ENCODE measurements around the gene TMEM156. TPM values are rescaled to one million over a fixed set of nuclear protein-coding genes. Genes with fewer than 3 reads are reported as not detected.

TMEM156 gene, protein sequence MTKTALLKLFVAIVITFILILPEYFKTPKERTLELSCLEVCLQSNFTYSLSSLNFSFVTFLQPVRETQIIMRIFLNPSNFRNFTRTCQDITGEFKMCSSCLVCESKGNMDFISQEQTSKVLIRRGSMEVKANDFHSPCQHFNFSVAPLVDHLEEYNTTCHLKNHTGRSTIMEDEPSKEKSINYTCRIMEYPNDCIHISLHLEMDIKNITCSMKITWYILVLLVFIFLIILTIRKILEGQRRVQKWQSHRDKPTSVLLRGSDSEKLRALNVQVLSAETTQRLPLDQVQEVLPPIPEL
- not detected for polyA plus RNA-seq (2013, experiment 1 of 4)
- not detected for polyA plus RNA-seq (2013, experiment 2 of 4)
- not detected for polyA plus RNA-seq (2013, experiment 3 of 4)
- not detected for polyA plus RNA-seq (2013, experiment 4 of 4)

DNA sequence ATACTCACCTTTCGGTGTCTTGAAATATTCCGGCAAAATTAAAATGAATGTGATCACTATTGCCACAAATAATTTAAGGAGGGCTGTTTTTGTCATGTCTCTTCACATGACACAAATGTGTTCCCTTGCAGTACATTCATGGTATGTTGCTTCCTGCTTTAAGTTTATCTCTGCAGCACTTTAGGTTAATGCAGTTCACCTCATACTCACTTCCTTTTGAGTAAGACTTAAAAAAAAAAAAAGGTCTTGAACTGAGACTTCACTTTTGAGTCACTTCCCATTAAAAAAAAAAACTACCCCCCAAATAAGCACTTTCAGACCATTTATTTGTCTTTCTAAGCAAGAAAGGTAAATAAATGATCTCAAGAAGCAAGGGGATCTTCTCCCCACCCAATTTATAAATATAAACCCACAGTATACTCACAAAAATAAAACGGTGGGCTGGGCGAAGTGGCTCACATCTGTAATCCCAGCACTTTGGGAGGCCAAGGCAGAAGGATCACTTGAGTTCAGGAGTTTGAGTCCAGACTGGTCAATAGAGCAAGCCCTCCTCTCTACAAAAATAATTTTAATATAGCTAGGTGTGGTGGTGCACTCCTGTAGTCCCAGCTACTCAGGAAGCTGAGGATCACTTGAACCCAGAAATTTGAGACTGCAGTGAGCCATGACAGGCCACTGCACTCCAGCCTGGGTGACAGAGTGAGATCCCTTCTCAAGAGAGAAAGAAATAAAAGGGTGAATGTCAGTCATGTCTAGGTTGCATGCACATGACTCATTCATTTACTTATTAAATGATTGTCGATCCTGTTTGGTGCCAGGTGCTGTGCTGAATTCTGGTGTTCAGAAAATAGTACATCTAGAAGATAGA, at the start of gene TMEM156:
TSS of gene TMEM156 (minus strand) at position 192 of the 868 bp plus-strand sequence. CDS start at position 96, 96 bp downstream.
- no peaks in the 10 kb centered on the region for H3K36me3 ChIP-seq (ENCODE audit: control insufficient read depth, insufficient read depth, low read length)
- H3K4me3 ChIP-seq (ENCODE audit: insufficient read depth, low read depth, low read length): no peak within 1 kb of the TSS
- no peaks in the 10 kb centered on the region for H3K27me3 ChIP-seq (ENCODE audit: control insufficient read depth, insufficient read depth, low read length, poor library complexity, severe bottlenecking)
- no peak within 1 kb of the TSS for H3K27ac ChIP-seq (ENCODE audit: insufficient read depth, low read depth, low read length, poor library complexity, severe bottlenecking)
- WGBS, 2 experiments: 80 to 95% methylated on average over 3 to 5 of the region's 5 CpGs
- no peaks in the 10 kb centered on the region for H3K4me1 ChIP-seq (ENCODE audit: control insufficient read depth, insufficient read depth, low read length)
- no peaks in the 10 kb centered on the region for H3K9me3 ChIP-seq (ENCODE audit: control insufficient read depth, low read length)

DNA sequence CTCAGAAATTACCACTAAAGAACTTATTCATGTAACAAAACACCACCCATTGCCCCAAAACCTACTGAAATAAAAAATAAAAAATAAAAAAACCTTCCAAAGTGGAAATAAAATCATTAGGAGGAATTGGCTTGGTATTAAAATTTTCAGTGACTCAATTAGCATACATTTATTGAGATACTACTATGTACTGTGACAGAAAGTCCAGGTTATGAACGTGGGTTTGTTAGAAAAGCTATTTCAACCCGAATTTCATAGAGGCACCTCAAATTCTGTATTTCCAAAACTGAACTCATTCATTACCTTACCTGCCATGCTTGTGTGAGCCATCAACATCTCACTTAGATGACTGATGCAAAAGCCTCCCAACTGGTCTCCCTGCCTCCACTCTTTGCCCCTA, 46.6 kb upstream of the TMEM156 start:
- Histone ChIP-seq H3K27ac (ENCODE audit: insufficient read depth, low read depth, low read length, poor library complexity, severe bottlenecking) (no peak overlapping the region), H3K27me3 (ENCODE audit: control insufficient read depth, insufficient read depth, low read length, poor library complexity, severe bottlenecking) (no peaks in the 10 kb centered on the region), H3K4me1 (ENCODE audit: control insufficient read depth, insufficient read depth, low read length) (no peaks in the 10 kb centered on the region), H3K36me3 (ENCODE audit: control insufficient read depth, insufficient read depth, low read length) (peaks cover 3% of the 10 kb centered on the region), H3K9me3 (ENCODE audit: control insufficient read depth, low read length) (no peaks in the 10 kb centered on the region), H3K4me3 (ENCODE audit: insufficient read depth, low read depth, low read length) (no peak overlapping the region)
- 92 to 95% methylated on average over 2 of the region's 2 CpGs for WGBS, 2 experiments

DNA sequence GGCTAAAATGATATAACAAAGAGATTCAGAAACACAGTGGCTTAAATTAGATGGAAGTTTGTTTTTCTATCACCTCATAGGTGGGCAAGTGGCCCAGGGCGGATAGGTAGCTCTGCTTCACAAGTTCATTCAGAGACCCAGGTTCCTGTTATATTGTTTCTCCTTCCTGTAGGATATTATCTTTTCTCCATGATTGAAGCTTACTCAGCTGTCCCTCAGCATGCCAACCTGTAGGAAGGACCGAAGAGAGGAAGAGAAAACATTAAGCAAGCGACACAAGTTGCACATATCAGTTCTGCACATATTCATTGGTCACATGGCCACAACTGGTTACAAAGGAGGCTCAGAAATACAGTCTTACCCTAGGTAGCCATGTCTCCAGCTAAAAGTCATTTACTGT, 36.7 kb upstream of the TMEM156 start:
- Histone ChIP-seq H3K4me1 (ENCODE audit: control insufficient read depth, insufficient read depth, low read length) (no peaks in the 10 kb centered on the region), H3K27me3 (ENCODE audit: control insufficient read depth, insufficient read depth, low read length, poor library complexity, severe bottlenecking) (no peaks in the 10 kb centered on the region), H3K9me3 (ENCODE audit: control insufficient read depth, low read length) (no peaks in the 10 kb centered on the region), H3K4me3 (ENCODE audit: insufficient read depth, low read depth, low read length) (no peak overlapping the region), H3K36me3 (ENCODE audit: control insufficient read depth, insufficient read depth, low read length) (no peaks in the 10 kb centered on the region), H3K27ac (ENCODE audit: insufficient read depth, low read depth, low read length, poor library complexity, severe bottlenecking) (no peak overlapping the region)
- WGBS, 2 experiments: 89 to 90% methylated on average over 3 of the region's 3 CpGs

DNA sequence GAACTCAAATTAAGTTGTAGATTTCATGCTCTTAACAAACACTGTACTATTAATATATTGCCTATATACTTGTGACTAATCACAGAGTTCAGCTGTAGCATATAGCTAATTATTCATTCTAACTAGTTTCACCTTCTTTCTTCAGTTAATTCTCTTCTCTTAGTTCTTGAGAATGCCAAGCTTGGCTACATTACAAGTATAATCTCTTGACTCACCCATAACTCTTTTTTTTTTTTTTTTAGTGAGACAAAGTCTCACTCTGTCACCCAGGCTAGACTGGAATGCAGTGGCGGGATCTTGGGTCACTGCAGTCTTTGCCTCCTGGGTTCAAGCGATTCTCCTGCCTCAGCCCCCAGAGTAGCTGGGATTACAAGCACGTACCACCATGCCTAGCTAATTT, 35.2 kb upstream of the TMEM156 start:
- Histone ChIP-seq H3K9me3 (ENCODE audit: control insufficient read depth, low read length) (no peaks in the 10 kb centered on the region), H3K27me3 (ENCODE audit: control insufficient read depth, insufficient read depth, low read length, poor library complexity, severe bottlenecking) (no peaks in the 10 kb centered on the region), H3K4me1 (ENCODE audit: control insufficient read depth, insufficient read depth, low read length) (peaks cover under 1% of the 10 kb centered on the region), H3K27ac (ENCODE audit: insufficient read depth, low read depth, low read length, poor library complexity, severe bottlenecking) (no peak overlapping the region), H3K4me3 (ENCODE audit: insufficient read depth, low read depth, low read length) (no peak overlapping the region), H3K36me3 (ENCODE audit: control insufficient read depth, insufficient read depth, low read length) (no peaks in the 10 kb centered on the region)
- WGBS, 2 experiments: 85 to 91% methylated on average over 3 of the region's 3 CpGs

DNA sequence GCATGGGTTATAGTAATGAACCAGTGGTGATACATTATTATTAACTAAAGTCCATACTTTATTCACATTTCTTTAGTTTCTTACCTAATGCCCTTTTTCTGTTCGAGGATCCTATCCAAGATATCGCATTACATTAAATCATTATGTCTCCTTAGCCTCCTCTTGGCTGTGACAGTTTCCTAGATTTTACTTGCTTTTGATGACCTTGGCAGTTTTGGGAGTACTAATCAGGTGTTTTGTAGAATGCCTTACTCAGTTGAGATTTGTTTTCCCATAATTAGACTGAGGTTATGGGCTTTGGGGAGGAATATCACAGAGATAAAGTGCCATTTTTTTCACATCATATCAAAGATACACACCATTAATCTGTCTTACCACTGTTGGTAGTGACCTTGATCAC, 34.8 kb upstream of the TMEM156 start:
- no peak overlapping the region for H3K4me3 ChIP-seq (ENCODE audit: insufficient read depth, low read depth, low read length)
- H3K9me3 ChIP-seq (ENCODE audit: control insufficient read depth, low read length): no peaks in the 10 kb centered on the region
- H3K4me1 ChIP-seq (ENCODE audit: control insufficient read depth, insufficient read depth, low read length): peaks cover 2% of the 10 kb centered on the region
- H3K27me3 ChIP-seq (ENCODE audit: control insufficient read depth, insufficient read depth, low read length, poor library complexity, severe bottlenecking): no peaks in the 10 kb centered on the region
- 90 to 100% methylated on average over 2 of the region's 2 CpGs for WGBS, 2 experiments
- no peaks in the 10 kb centered on the region for H3K36me3 ChIP-seq (ENCODE audit: control insufficient read depth, insufficient read depth, low read length)
- H3K27ac ChIP-seq (ENCODE audit: insufficient read depth, low read depth, low read length, poor library complexity, severe bottlenecking): no peak overlapping the region

DNA sequence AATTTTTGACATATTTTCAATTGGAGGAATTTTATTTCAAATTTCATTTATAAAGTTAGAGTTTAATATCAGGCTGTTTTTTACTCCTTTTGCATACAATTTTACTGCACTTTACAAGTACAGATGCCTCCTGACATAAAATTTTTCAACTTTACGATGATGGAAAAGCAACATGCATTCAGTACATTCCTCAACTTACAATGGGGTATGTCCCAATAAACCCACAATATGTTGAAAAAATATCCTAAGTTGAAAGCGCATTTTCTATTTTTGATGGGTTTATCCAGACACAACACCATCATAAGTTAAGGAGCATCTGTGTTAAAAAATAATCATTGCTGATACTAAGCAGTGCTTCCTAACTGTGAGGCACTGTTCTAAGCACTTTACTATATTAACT, 34.2 kb upstream of the TMEM156 start:
- H3K4me3 ChIP-seq (ENCODE audit: insufficient read depth, low read depth, low read length): no peak overlapping the region
- H3K36me3 ChIP-seq (ENCODE audit: control insufficient read depth, insufficient read depth, low read length): no peaks in the 10 kb centered on the region
- H3K4me1 ChIP-seq (ENCODE audit: control insufficient read depth, insufficient read depth, low read length): peaks cover 2% of the 10 kb centered on the region
- H3K27ac ChIP-seq (ENCODE audit: insufficient read depth, low read depth, low read length, poor library complexity, severe bottlenecking): no peak overlapping the region
- H3K9me3 ChIP-seq (ENCODE audit: control insufficient read depth, low read length): no peaks in the 10 kb centered on the region
- no peaks in the 10 kb centered on the region for H3K27me3 ChIP-seq (ENCODE audit: control insufficient read depth, insufficient read depth, low read length, poor library complexity, severe bottlenecking)
- 91 to 97% methylated on average over 2 of the region's 2 CpGs for WGBS, 2 experiments

DNA sequence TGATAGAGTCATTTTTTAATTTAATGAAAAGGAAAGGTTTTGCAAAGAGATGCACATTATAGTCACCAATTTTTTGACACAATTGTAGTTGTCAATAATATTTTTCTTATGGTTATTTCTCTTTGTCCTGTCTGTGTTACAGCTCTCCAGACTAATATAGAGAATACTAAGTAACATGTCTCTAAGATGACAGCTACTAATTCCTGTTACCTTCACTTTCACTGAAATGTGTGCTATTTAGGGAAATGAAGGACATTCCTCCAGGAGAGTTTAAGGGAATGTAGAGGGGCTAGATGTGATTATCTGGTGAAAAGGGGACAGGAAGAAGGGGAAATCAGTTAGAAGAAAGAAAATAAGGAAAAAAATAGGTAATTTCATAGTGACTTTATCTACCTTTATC, 31.2 kb upstream of the TMEM156 start:
- H3K27me3 ChIP-seq (ENCODE audit: control insufficient read depth, insufficient read depth, low read length, poor library complexity, severe bottlenecking): no peaks in the 10 kb centered on the region
- H3K9me3 ChIP-seq (ENCODE audit: control insufficient read depth, low read length): no peaks in the 10 kb centered on the region
- no peak overlapping the region for H3K4me3 ChIP-seq (ENCODE audit: insufficient read depth, low read depth, low read length)
- no peak overlapping the region for H3K27ac ChIP-seq (ENCODE audit: insufficient read depth, low read depth, low read length, poor library complexity, severe bottlenecking)
- H3K36me3 ChIP-seq (ENCODE audit: control insufficient read depth, insufficient read depth, low read length): no peaks in the 10 kb centered on the region
- peaks cover 2% of the 10 kb centered on the region for H3K4me1 ChIP-seq (ENCODE audit: control insufficient read depth, insufficient read depth, low read length)

DNA sequence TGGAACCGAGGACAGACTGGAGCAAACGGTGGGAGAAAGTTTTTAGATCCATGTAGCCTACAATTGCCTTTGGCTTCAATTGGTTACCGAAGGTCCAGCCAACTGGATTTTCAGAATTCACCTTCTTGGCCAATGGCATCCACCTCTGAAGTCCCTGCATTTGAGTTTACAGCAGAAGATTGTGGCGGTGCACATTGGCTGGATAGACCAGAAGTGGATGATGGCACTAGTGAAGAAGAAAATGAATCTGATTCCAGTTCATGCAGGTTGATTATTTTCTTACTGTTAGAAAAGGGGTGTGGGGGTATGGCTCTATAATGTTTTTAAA, 30.5 kb upstream of the TMEM156 start:
- Histone ChIP-seq H3K27me3 (ENCODE audit: control insufficient read depth, insufficient read depth, low read length, poor library complexity, severe bottlenecking) (no peaks in the 10 kb centered on the region), H3K9me3 (ENCODE audit: control insufficient read depth, low read length) (no peaks in the 10 kb centered on the region), H3K4me1 (ENCODE audit: control insufficient read depth, insufficient read depth, low read length) (peaks cover 2% of the 10 kb centered on the region), H3K36me3 (ENCODE audit: control insufficient read depth, insufficient read depth, low read length) (no peaks in the 10 kb centered on the region), H3K27ac (ENCODE audit: insufficient read depth, low read depth, low read length, poor library complexity, severe bottlenecking) (no peak overlapping the region), H3K4me3 (ENCODE audit: insufficient read depth, low read depth, low read length) (no peak overlapping the region)
- WGBS, 2 experiments: 53 to 55% methylated on average over 4 of the region's 4 CpGs

DNA sequence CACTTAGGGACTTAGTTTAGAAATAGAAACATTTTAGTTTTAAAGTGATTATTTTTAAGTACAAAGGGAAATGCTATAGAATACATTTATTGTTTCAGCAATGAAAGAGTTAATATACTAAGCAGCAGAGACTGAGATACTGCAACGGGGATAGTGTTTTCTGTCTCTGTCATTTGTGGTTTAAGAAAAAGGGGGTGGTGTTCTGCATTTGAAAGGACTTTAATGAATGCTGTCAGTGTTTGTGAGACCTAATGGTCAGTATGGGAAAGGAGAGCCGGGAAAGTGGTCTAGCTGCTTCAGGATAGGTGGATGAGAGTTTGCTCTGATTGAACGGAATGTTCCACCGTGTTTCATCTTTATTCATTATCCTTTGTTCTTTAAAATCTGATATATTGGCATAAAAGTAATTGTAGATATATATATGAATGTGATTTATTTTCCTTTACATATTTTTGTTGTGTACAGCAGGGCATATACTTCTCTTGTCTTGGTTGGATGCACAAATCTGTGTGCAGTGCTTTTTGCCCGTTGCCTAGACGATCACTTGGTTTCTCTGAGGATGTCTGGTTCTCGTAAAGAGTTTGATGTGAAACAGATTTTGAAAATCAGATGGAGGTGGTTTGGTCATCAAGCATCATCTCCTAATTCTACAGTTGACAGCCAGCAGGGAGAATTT, 30.0 kb upstream of the TMEM156 start, which contains the start of gene KLHL5:
TSS of gene KLHL5 (plus strand) at position 139 of the 676 bp plus-strand sequence. CDS start at position 560, 421 bp downstream.
- Histone ChIP-seq H3K9me3 (ENCODE audit: control insufficient read depth, low read length) (no peaks in the 10 kb centered on the region), H3K36me3 (ENCODE audit: control insufficient read depth, insufficient read depth, low read length) (no peaks in the 10 kb centered on the region), H3K4me1 (ENCODE audit: control insufficient read depth, insufficient read depth, low read length) (peaks cover 2% of the 10 kb centered on the region), H3K4me3 (ENCODE audit: insufficient read depth, low read depth, low read length) (no peak within 1 kb of the TSS), H3K27me3 (ENCODE audit: control insufficient read depth, insufficient read depth, low read length, poor library complexity, severe bottlenecking) (no peaks in the 10 kb centered on the region), H3K27ac (ENCODE audit: insufficient read depth, low read depth, low read length, poor library complexity, severe bottlenecking) (no peak within 1 kb of the TSS)
- WGBS, 2 experiments: 17 to 38% methylated on average over 5 to 7 of the region's 7 CpGs

DNA sequence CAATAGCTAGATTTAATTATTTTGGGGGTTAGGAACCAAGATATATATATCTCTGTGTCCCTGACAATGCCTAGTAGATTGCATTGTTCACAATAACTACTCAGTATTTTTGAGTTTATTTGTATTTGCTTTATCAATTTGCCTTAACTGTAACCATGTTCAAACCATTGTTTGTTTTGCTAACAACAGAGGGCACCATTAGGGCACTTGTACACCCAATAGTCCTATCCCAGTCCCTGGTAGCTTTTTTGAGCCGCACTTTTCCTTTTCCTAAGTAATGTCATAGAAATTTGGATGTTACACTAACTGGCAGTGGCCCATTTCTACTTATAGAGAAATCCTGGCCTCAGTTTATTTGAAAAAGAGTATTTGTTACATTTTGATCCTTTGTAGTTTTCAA, 29.2 kb upstream of the TMEM156 start:
- peaks cover 2% of the 10 kb centered on the region for H3K4me1 ChIP-seq (ENCODE audit: control insufficient read depth, insufficient read depth, low read length)
- no peaks in the 10 kb centered on the region for H3K27me3 ChIP-seq (ENCODE audit: control insufficient read depth, insufficient read depth, low read length, poor library complexity, severe bottlenecking)
- H3K9me3 ChIP-seq (ENCODE audit: control insufficient read depth, low read length): no peaks in the 10 kb centered on the region
- WGBS, 2 experiments: 76 to 88% methylated on average over 1 of the region's 1 CpG
- H3K27ac ChIP-seq (ENCODE audit: insufficient read depth, low read depth, low read length, poor library complexity, severe bottlenecking): no peak overlapping the region
- H3K36me3 ChIP-seq (ENCODE audit: control insufficient read depth, insufficient read depth, low read length): no peaks in the 10 kb centered on the region
- no peak overlapping the region for H3K4me3 ChIP-seq (ENCODE audit: insufficient read depth, low read depth, low read length)
